Measurements from ENCODE around the gene SORCS2.

GRCh38 chr4:7241597-7242125 is 49.3 kb downstream of the SORCS2 start:
- no peak for TF ChIP-seq CTCF (IDR thresholded peaks at IDR 0.05)
- no peak for TF ChIP-seq REST (IDR thresholded peaks at IDR 0.05; ENCODE audit: low read depth, low read length)
- TF ChIP-seq EZH2phosphoT487 (IDR thresholded peaks at IDR 0.05; ENCODE audit: borderline replicate concordance, low read depth), result no peak
- no peak for TF ChIP-seq ZBTB33 (IDR thresholded peaks at IDR 0.05; ENCODE audit: borderline replicate concordance, low read depth)
- no peak for TF ChIP-seq NRF1 (IDR thresholded peaks at IDR 0.05; ENCODE audit: low read depth, low read length)
- TF ChIP-seq TCF12 (IDR thresholded peaks at IDR 0.05), result no peak
- no peak for TF ChIP-seq MAX (IDR thresholded peaks at IDR 0.05; ENCODE audit: low read depth)
- no peak for TF ChIP-seq POLR2AphosphoS5 (IDR thresholded peaks at IDR 0.05; ENCODE audit: low read depth, low read length)
- TF ChIP-seq JUND (IDR thresholded peaks at IDR 0.05), result no peak
- no peak for TF ChIP-seq GABPA (IDR thresholded peaks at IDR 0.05; ENCODE audit: low read depth)
- no peak for TF ChIP-seq PBX3 (IDR thresholded peaks at IDR 0.05)

Data from SK-N-SH (cell line).